K562 (cell line): ENCODE measurements around the gene KIF19. TPM values are rescaled to one million over a fixed set of nuclear protein-coding genes. Genes with fewer than 3 reads are reported as not detected.

Experiments used
- POLR2A ChIP-seq: fragments of 450-650 bp; conservative IDR thresholded peaks from 2 replicates; pipeline ENCODE4 v1.6.1; 2016
- PRMT5 ChIP-seq: sonication (generic); formaldehyde crosslinking; IDR thresholded peaks from 2 replicates; pipeline ENCODE4 v1.5.0; 2020; ENCODE audit warnings: missing genetic modification reagents
- RBM34 ChIP-seq: fragments of 200-400 bp; formaldehyde crosslinking; IDR thresholded peaks from 2 replicates; pipeline ENCODE4 v1.6.1; 2018; ENCODE audit warnings: low read length, borderline replicate concordance; ENCODE audit not compliant: insufficient read depth
- SRSF7 ChIP-seq: fragments of 200-400 bp; formaldehyde crosslinking; optimal IDR thresholded peaks from 2 replicates; pipeline ENCODE3; 2017; ENCODE audit warnings: mild to moderate bottlenecking, low read depth, low read length
- TAF7 ChIP-seq: fragments of 450-650 bp; IDR thresholded peaks from 2 replicates; pipeline ENCODE4 v1.6.1; 2016; ENCODE audit warnings: missing genetic modification characterization, missing compliant biosample characterization
- ZNF778 ChIP-seq: fragments of 450-650 bp; formaldehyde crosslinking; IDR thresholded peaks from 2 replicates; pipeline ENCODE4 v1.4.0; 2020; ENCODE audit warnings: mild to moderate bottlenecking, moderate library complexity
- polyA plus RNA-seq, 8 experiments: library from polyadenylated mRNA; depleted of rRNA in 4 of 8; stranded (reverse) in 5 of 8; unstranded in 3 of 8; fragments of >200 nt; fragmentation: Nextera tagmentation in 2 of 8; fragmentation: Illumina TruSeq in 1 of 8; extraction: Ambion mirVana in 2 of 8; extraction: Trizol in 1 of 8; gene quantifications; 2 replicates each; pipeline versions ENCODE4 v1.2.1 to v1.2.3, GENCODE V29; 2011 to 2014; ENCODE audit warnings: inconsistent platforms in 1 of 8, missing spikeins in 1 of 8
- total RNA-seq, 7 experiments: library from RNA; depleted of rRNA in 6 of 7; stranded (reverse); fragments of >200 nt in 6 of 7; fragmentation: Illumina TruSeq in 2 of 7; extraction: Trizol in 2 of 7; gene quantifications; 2 replicates each; pipeline versions ENCODE4 v1.2.1 to v1.2.3, GENCODE V29; 2011 to 2021; ENCODE audit warnings: low replicate concordance in 1 of 7
- TF ChIP-seq, protein P1 (sequence below): fragments of 250-450 bp; sonication (Bioruptor Pico); IDR thresholded peaks from 2 replicates; pipeline ENCODE4 v1.4.0; 2020; ENCODE audit warnings: mild to moderate bottlenecking
- TF ChIP-seq, protein P2 (sequence below): sonication (generic); formaldehyde crosslinking; IDR thresholded peaks from 2 replicates; pipeline ENCODE4 v1.4.0; 2020; ENCODE audit warnings: mild to moderate bottlenecking, missing genetic modification reagents
- TF ChIP-seq, protein P3 (sequence below): fragments of 200-600 bp; sonication (generic); IDR thresholded peaks from one replicate; pipeline ENCODE4 v1.6.1; 2012; ENCODE audit warnings: mild to moderate bottlenecking, low read depth, low read length, inconsistent platforms
- TF ChIP-seq, protein P4 (sequence below): sonication (generic); formaldehyde crosslinking; IDR thresholded peaks from 2 replicates; pipeline ENCODE4 v1.8.0; 2023; ENCODE audit warnings: mild to moderate bottlenecking, missing genetic modification reagents
- TF ChIP-seq, protein P5 (sequence below): sonication (generic); formaldehyde crosslinking; IDR thresholded peaks from 2 replicates; pipeline ENCODE4 v1.8.1; 2023; ENCODE audit warnings: mild to moderate bottlenecking, missing genetic modification reagents

The KIF19 gene
- total and polyA plus RNA-seq, 9 of the 15 experiments (the other 6 are each of a cell fraction or from before 2014, with no cell fraction given): 0.10 TPM; not detected in 8

DNA sequence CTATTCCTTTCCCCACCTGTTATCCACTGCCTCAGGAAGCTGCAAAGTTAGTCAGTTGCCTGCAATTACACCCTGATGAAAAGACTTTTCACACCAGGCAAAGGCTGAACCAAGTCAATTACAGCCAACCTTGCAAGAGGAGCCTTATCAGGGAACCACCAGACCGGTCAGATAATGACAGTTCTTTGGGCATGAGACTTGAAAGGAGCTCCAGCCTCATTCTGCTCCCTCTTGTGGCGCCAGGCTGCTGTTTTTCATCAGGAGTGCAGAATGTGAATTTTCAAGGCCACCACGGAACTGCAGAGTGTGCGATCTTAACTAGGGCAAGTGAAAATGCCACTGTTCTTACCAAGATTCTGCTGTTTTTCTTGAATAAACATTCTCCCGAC, 29.5 kb upstream of the KIF19 start (continued):
- no peak for TF ChIP-seq PRMT5 (CRISPR knock-in tag)
- TF ChIP-seq ZNF778: no peak
- TF ChIP-seq, protein P1, sequence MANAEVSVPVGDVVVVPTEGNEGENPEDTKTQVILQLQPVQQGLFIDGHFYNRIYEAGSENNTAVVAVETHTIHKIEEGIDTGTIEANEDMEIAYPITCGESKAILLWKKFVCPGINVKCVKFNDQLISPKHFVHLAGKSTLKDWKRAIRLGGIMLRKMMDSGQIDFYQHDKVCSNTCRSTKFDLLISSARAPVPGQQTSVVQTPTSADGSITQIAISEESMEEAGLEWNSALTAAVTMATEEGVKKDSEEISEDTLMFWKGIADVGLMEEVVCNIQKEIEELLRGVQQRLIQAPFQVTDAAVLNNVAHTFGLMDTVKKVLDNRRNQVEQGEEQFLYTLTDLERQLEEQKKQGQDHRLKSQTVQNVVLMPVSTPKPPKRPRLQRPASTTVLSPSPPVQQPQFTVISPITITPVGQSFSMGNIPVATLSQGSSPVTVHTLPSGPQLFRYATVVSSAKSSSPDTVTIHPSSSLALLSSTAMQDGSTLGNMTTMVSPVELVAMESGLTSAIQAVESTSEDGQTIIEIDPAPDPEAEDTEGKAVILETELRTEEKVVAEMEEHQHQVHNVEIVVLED (CRISPR knock-in tag): no peak
- TF ChIP-seq, protein P2, sequence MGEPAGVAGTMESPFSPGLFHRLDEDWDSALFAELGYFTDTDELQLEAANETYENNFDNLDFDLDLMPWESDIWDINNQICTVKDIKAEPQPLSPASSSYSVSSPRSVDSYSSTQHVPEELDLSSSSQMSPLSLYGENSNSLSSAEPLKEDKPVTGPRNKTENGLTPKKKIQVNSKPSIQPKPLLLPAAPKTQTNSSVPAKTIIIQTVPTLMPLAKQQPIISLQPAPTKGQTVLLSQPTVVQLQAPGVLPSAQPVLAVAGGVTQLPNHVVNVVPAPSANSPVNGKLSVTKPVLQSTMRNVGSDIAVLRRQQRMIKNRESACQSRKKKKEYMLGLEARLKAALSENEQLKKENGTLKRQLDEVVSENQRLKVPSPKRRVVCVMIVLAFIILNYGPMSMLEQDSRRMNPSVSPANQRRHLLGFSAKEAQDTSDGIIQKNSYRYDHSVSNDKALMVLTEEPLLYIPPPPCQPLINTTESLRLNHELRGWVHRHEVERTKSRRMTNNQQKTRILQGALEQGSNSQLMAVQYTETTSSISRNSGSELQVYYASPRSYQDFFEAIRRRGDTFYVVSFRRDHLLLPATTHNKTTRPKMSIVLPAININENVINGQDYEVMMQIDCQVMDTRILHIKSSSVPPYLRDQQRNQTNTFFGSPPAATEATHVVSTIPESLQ (CRISPR knock-in tag): peak; percentile 69; the same call in 1 of the 2 replicates
- TF ChIP-seq RBM34: no peak
- no peak for TF ChIP-seq POLR2A
- TF ChIP-seq, protein P3, sequence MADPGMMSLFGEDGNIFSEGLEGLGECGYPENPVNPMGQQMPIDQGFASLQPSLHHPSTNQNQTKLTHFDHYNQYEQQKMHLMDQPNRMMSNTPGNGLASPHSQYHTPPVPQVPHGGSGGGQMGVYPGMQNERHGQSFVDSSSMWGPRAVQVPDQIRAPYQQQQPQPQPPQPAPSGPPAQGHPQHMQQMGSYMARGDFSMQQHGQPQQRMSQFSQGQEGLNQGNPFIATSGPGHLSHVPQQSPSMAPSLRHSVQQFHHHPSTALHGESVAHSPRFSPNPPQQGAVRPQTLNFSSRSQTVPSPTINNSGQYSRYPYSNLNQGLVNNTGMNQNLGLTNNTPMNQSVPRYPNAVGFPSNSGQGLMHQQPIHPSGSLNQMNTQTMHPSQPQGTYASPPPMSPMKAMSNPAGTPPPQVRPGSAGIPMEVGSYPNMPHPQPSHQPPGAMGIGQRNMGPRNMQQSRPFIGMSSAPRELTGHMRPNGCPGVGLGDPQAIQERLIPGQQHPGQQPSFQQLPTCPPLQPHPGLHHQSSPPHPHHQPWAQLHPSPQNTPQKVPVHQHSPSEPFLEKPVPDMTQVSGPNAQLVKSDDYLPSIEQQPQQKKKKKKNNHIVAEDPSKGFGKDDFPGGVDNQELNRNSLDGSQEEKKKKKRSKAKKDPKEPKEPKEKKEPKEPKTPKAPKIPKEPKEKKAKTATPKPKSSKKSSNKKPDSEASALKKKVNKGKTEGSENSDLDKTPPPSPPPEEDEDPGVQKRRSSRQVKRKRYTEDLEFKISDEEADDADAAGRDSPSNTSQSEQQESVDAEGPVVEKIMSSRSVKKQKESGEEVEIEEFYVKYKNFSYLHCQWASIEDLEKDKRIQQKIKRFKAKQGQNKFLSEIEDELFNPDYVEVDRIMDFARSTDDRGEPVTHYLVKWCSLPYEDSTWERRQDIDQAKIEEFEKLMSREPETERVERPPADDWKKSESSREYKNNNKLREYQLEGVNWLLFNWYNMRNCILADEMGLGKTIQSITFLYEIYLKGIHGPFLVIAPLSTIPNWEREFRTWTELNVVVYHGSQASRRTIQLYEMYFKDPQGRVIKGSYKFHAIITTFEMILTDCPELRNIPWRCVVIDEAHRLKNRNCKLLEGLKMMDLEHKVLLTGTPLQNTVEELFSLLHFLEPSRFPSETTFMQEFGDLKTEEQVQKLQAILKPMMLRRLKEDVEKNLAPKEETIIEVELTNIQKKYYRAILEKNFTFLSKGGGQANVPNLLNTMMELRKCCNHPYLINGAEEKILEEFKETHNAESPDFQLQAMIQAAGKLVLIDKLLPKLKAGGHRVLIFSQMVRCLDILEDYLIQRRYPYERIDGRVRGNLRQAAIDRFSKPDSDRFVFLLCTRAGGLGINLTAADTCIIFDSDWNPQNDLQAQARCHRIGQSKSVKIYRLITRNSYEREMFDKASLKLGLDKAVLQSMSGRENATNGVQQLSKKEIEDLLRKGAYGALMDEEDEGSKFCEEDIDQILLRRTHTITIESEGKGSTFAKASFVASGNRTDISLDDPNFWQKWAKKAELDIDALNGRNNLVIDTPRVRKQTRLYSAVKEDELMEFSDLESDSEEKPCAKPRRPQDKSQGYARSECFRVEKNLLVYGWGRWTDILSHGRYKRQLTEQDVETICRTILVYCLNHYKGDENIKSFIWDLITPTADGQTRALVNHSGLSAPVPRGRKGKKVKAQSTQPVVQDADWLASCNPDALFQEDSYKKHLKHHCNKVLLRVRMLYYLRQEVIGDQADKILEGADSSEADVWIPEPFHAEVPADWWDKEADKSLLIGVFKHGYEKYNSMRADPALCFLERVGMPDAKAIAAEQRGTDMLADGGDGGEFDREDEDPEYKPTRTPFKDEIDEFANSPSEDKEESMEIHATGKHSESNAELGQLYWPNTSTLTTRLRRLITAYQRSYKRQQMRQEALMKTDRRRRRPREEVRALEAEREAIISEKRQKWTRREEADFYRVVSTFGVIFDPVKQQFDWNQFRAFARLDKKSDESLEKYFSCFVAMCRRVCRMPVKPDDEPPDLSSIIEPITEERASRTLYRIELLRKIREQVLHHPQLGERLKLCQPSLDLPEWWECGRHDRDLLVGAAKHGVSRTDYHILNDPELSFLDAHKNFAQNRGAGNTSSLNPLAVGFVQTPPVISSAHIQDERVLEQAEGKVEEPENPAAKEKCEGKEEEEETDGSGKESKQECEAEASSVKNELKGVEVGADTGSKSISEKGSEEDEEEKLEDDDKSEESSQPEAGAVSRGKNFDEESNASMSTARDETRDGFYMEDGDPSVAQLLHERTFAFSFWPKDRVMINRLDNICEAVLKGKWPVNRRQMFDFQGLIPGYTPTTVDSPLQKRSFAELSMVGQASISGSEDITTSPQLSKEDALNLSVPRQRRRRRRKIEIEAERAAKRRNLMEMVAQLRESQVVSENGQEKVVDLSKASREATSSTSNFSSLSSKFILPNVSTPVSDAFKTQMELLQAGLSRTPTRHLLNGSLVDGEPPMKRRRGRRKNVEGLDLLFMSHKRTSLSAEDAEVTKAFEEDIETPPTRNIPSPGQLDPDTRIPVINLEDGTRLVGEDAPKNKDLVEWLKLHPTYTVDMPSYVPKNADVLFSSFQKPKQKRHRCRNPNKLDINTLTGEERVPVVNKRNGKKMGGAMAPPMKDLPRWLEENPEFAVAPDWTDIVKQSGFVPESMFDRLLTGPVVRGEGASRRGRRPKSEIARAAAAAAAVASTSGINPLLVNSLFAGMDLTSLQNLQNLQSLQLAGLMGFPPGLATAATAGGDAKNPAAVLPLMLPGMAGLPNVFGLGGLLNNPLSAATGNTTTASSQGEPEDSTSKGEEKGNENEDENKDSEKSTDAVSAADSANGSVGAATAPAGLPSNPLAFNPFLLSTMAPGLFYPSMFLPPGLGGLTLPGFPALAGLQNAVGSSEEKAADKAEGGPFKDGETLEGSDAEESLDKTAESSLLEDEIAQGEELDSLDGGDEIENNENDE: no peak
- no peak for TF ChIP-seq TAF7 (tag)
- TF ChIP-seq, protein P4, sequence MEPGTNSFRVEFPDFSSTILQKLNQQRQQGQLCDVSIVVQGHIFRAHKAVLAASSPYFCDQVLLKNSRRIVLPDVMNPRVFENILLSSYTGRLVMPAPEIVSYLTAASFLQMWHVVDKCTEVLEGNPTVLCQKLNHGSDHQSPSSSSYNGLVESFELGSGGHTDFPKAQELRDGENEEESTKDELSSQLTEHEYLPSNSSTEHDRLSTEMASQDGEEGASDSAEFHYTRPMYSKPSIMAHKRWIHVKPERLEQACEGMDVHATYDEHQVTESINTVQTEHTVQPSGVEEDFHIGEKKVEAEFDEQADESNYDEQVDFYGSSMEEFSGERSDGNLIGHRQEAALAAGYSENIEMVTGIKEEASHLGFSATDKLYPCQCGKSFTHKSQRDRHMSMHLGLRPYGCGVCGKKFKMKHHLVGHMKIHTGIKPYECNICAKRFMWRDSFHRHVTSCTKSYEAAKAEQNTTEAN (CRISPR knock-in tag): no peak
- TF ChIP-seq SRSF7: no peak
- TF ChIP-seq, protein P5, sequence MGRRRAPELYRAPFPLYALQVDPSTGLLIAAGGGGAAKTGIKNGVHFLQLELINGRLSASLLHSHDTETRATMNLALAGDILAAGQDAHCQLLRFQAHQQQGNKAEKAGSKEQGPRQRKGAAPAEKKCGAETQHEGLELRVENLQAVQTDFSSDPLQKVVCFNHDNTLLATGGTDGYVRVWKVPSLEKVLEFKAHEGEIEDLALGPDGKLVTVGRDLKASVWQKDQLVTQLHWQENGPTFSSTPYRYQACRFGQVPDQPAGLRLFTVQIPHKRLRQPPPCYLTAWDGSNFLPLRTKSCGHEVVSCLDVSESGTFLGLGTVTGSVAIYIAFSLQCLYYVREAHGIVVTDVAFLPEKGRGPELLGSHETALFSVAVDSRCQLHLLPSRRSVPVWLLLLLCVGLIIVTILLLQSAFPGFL (CRISPR knock-in tag): no peak
